GM19468 (cell line): ENCODE measurements around the gene MCFD2.
"Not testable (repeated sequence)": the region's sequence is repeated elsewhere in the genome, so short reads cannot be mapped to it uniquely, and the experiment has no call there.

Experiments used
- ATAC-seq: cut with Tn5 transposase; IDR thresholded peaks from one replicate; pipeline ENCODE4 v1.9.1; 2021; ENCODE audit warnings: mild to moderate bottlenecking, moderate library complexity, moderate number of reproducible peaks; ENCODE audit not compliant: unreplicated experiment; ENCODE audit errors: extremely low read depth

Gene MCFD2

GRCh38 chr2:46875962-46876689, 39.5 kb downstream of the MCFD2 start:
- ATAC-seq, result not testable (repeated sequence)

- ATAC-seq, result no peak
Observed at GRCh38 chr2:46875226-46875899, 40.2 kb downstream of the MCFD2 start.

GRCh38 chr2:46874236-46874929, 41.2 kb downstream of the MCFD2 start:
- no peak for ATAC-seq

- no peak for ATAC-seq
Observed at GRCh38 chr2:46873604-46874068, 42.0 kb downstream of the MCFD2 start.

- ATAC-seq, result no peak
Observed at GRCh38 chr2:46872902-46873603, 42.6 kb downstream of the MCFD2 start.

- ATAC-seq, result no peak
Observed at GRCh38 chr2:46871976-46872381, 43.6 kb downstream of the MCFD2 start.

GRCh38 chr2:46870051-46870839, 45.4 kb downstream of the MCFD2 start:
- ATAC-seq, result no peak

GRCh38 chr2:46869621-46870020, 46.0 kb downstream of the MCFD2 start:
- ATAC-seq, result no peak

GRCh38 chr2:46866770-46867246, 48.8 kb downstream of the MCFD2 start:
- no peak for ATAC-seq

GRCh38 chr2:46865181-46865970, 50.2 kb downstream of the MCFD2 start:
- ATAC-seq, result no peak

- ATAC-seq, result no peak
Observed at GRCh38 chr2:46863882-46864281, 51.7 kb downstream of the MCFD2 start.

- ATAC-seq, result no peak
Observed at GRCh38 chr2:46862514-46862913, 53.1 kb downstream of the MCFD2 start.

- no peak for ATAC-seq
Observed at GRCh38 chr2:46861916-46862315, 53.7 kb downstream of the MCFD2 start.

- ATAC-seq, result no peak
Observed at GRCh38 chr2:46859482-46859881, 56.1 kb downstream of the MCFD2 start.

GRCh38 chr2:46858702-46859090, 56.9 kb downstream of the MCFD2 start:
- no peak for ATAC-seq

- no peak for ATAC-seq
Observed at GRCh38 chr2:46857871-46858701, 57.5 kb downstream of the MCFD2 start.

- no peak for ATAC-seq
Observed at GRCh38 chr2:46856336-46856735, 59.3 kb downstream of the MCFD2 start.

- no peak for ATAC-seq
Observed at GRCh38 chr2:46855805-46856204, 59.8 kb downstream of the MCFD2 start.
